SK-N-SH treated with all-trans-retinoic acid at 6 μM for 48 hours (cell line): ENCODE measurements around the gene TMTC3.

ENCODE experiments used
- TCF4 ChIP-seq: fragments of 250-450 bp; sonication (Bioruptor Pico); IDR thresholded peaks from 2 replicates; pipeline ENCODE4 v1.8.0; 2021; ENCODE audit warnings: mild to moderate bottlenecking, moderate library complexity, borderline replicate concordance
- TOX ChIP-seq: fragments of 250-450 bp; sonication (Bioruptor Pico); IDR thresholded peaks from 2 replicates; pipeline ENCODE4 v1.8.0; 2021; ENCODE audit warnings: mild to moderate bottlenecking, moderate library complexity, borderline replicate concordance
- TF ChIP-seq, protein P1 (sequence below): fragments of 250-450 bp; sonication (Bioruptor Pico); IDR thresholded peaks from 2 replicates; pipeline ENCODE4 v1.8.0; 2020; ENCODE audit warnings: mild to moderate bottlenecking, moderate library complexity, borderline replicate concordance
- TF ChIP-seq, protein P2 (sequence below): fragments of 250-450 bp; sonication (Bioruptor Pico); IDR thresholded peaks from 2 replicates; pipeline ENCODE4 v1.5.1; 2021; ENCODE audit warnings: mild to moderate bottlenecking, moderate library complexity

The TMTC3 gene

DNA sequence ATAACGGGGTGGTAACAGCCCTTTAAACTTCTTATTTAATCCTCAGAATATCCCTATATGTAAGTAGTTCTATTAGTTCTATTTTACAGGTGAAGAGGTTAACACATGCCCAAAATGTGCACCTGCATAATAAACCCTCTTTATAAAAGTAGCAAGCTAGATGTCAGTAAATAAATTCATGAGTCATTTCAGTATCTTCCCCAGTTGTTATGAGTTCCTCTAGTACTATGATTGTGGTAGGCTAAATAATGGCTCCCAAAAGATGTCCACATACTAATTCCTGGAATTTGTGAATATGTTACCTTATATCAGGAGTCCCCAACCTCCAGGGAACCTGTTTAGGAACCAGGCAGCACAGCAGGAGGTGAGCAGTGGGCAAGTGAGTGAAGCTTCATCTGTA is 106.5 kb downstream of the TMTC3 start (continued):
- TF ChIP-seq, protein P1, sequence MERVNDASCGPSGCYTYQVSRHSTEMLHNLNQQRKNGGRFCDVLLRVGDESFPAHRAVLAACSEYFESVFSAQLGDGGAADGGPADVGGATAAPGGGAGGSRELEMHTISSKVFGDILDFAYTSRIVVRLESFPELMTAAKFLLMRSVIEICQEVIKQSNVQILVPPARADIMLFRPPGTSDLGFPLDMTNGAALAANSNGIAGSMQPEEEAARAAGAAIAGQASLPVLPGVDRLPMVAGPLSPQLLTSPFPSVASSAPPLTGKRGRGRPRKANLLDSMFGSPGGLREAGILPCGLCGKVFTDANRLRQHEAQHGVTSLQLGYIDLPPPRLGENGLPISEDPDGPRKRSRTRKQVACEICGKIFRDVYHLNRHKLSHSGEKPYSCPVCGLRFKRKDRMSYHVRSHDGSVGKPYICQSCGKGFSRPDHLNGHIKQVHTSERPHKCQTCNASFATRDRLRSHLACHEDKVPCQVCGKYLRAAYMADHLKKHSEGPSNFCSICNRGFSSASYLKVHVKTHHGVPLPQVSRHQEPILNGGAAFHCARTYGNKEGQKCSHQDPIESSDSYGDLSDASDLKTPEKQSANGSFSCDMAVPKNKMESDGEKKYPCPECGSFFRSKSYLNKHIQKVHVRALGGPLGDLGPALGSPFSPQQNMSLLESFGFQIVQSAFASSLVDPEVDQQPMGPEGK (CRISPR knock-in tag), result no peak
- TF ChIP-seq TCF4 (CRISPR knock-in tag) (no peak), TOX (CRISPR knock-in tag) (no peak)
- TF ChIP-seq, protein P2, sequence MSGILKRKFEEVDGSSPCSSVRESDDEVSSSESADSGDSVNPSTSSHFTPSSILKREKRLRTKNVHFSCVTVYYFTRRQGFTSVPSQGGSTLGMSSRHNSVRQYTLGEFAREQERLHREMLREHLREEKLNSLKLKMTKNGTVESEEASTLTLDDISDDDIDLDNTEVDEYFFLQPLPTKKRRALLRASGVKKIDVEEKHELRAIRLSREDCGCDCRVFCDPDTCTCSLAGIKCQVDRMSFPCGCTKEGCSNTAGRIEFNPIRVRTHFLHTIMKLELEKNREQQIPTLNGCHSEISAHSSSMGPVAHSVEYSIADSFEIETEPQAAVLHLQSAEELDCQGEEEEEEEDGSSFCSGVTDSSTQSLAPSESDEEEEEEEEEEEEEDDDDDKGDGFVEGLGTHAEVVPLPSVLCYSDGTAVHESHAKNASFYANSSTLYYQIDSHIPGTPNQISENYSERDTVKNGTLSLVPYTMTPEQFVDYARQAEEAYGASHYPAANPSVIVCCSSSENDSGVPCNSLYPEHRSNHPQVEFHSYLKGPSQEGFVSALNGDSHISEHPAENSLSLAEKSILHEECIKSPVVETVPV (CRISPR knock-in tag), result no peak
